Measurements from ENCODE around the gene CDH22.

CDH22 gene

DNA sequence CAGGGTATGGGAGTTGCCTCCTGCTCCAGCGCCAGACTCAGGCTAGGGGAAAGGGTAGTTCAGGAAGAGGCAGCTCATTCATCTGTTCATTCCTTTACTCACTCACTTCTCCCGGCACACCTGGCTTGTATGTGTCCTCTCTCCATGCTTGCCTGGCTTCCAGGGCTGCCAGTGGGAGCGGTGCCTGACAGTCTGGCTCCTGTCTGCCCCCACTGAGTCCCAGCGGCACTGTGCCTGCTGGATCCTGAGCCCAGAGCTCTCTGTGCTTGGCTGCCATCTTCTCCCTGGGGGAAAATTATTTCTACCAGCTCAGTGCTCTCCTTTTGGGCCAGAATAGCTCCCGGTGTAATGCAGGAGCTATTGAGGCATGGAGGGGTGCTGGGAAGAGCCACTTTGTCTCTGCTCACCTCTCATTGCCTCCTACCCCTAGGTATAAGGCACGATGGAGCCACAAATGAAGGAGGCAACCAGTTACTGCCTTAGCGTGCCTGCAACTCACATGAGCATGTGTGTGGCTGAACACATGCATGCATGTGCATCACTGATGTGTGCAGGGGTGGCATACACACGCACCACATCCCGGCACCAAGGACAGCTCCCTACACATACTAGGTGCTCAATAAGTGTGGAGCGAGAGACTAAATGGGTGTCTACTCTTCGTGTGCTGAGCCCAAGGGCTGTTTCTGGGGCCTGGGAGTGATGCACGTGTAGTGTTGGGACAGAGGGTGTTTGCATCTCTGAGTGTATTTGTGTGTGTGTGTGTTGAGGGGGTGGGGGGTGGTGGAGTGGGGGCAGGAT is 46.6 kb downstream of the CDH22 start:
- no peak overlapping the region for H3K9ac ChIP-seq (ENCODE audit: low read depth, low read length)
- H3K4me1 ChIP-seq (ENCODE audit: insufficient read depth, low read length) = no peaks in the 10 kb centered on the region
- H3K27ac ChIP-seq (ENCODE audit: low read depth, low read length) = no peak overlapping the region
- H3K36me3 ChIP-seq (ENCODE audit: insufficient read depth, low read length) = no peaks in the 10 kb centered on the region
- H3K9me3 ChIP-seq (ENCODE audit: insufficient read depth, low read depth, low read length) = no peaks in the 10 kb centered on the region
- no peaks in the 10 kb centered on the region for H3K27me3 ChIP-seq (ENCODE audit: insufficient read depth, low read length)
- no peak overlapping the region for H3K4me3 ChIP-seq (ENCODE audit: low read length)
- WGBS = 80% methylated on average over 12 of the region's 12 CpGs

- no peak overlapping the region for H3K9ac ChIP-seq (ENCODE audit: low read depth, low read length)
- no peaks in the 10 kb centered on the region for H3K27me3 ChIP-seq (ENCODE audit: insufficient read depth, low read length)
- H3K4me3 ChIP-seq (ENCODE audit: low read length) = no peak overlapping the region
- 100% methylated on average over 1 of the region's 1 CpG for WGBS
- no peaks in the 10 kb centered on the region for H3K9me3 ChIP-seq (ENCODE audit: insufficient read depth, low read depth, low read length)
- H3K36me3 ChIP-seq (ENCODE audit: insufficient read depth, low read length) = no peaks in the 10 kb centered on the region
- no peaks in the 10 kb centered on the region for H3K4me1 ChIP-seq (ENCODE audit: insufficient read depth, low read length)
- H3K27ac ChIP-seq (ENCODE audit: low read depth, low read length) = no peak overlapping the region
Observed at GRCh38 chr20:46260936-46261454, 47.3 kb downstream of the CDH22 start.

DNA sequence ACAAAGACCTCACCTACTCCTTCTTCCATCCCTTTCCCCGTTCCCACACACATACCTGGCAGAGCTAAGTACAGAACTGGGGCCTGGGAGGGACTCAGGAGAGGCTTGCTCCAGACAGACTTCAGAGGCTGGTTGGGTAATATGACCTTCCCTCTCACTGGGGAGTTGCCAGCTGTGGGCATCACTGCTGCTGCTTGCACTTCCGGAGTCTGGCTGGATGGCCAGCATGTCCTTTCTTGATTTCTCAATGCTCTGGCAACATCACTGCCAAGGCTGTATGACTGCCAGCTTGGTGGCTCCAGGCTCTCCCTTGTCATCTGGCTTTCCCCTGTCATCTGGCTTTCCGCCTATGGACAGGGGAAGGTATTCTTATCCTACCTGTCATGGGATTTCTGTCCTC is 47.8 kb downstream of the CDH22 start:
- Histone ChIP-seq H3K4me1 (ENCODE audit: insufficient read depth, low read length) (no peaks in the 10 kb centered on the region), H3K9me3 (ENCODE audit: insufficient read depth, low read depth, low read length) (no peaks in the 10 kb centered on the region), H3K4me3 (ENCODE audit: low read length) (no peak overlapping the region), H3K9ac (ENCODE audit: low read depth, low read length) (no peak overlapping the region), H3K27me3 (ENCODE audit: insufficient read depth, low read length) (no peaks in the 10 kb centered on the region), H3K36me3 (ENCODE audit: insufficient read depth, low read length) (no peaks in the 10 kb centered on the region), H3K27ac (ENCODE audit: low read depth, low read length) (no peak overlapping the region)
- WGBS = 79% methylated on average over 3 of the region's 3 CpGs

DNA sequence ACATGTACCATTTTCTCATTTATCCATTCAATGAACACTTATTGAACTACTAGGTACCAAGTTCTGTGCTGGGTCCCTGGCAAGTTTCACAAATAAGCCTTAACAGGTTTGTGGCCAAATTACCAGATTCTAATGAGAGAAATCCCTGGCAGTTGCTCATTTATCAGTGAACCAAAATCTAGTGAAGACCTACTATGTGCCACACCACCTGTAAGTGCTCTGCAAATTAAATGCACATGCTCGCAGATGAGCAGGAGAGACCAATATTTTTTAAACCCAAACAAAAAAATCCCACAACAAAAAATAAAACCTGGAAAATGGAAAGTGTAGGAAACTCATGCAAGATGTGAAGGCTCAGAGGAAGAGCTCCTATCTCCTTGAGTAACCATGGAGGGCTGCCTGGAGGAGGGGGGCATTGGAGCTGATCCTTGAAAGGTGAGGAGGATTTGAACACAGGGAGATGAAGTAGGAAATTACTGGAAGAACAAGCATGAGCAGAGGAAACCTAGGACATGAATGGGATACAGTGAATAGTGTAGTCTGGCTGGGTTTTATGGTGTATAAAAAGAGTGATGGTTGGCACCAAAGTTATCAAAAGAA is 48.9 kb downstream of the CDH22 start:
- 87% methylated on average over 1 of the region's 1 CpG for WGBS
- Histone ChIP-seq H3K4me1 (ENCODE audit: insufficient read depth, low read length) (no peaks in the 10 kb centered on the region), H3K4me3 (ENCODE audit: low read length) (no peak overlapping the region), H3K27ac (ENCODE audit: low read depth, low read length) (no peak overlapping the region), H3K9me3 (ENCODE audit: insufficient read depth, low read depth, low read length) (no peaks in the 10 kb centered on the region), H3K27me3 (ENCODE audit: insufficient read depth, low read length) (no peaks in the 10 kb centered on the region), H3K9ac (ENCODE audit: low read depth, low read length) (no peak overlapping the region), H3K36me3 (ENCODE audit: insufficient read depth, low read length) (no peaks in the 10 kb centered on the region)

GRCh38 chr20:46257887-46258286 is 50.4 kb downstream of the CDH22 start:
- H3K4me3 ChIP-seq (ENCODE audit: low read length) = no peak overlapping the region
- no peak overlapping the region for H3K9ac ChIP-seq (ENCODE audit: low read depth, low read length)
- no peaks in the 10 kb centered on the region for H3K4me1 ChIP-seq (ENCODE audit: insufficient read depth, low read length)
- 90% methylated on average over 4 of the region's 4 CpGs for WGBS
- no peaks in the 10 kb centered on the region for H3K9me3 ChIP-seq (ENCODE audit: insufficient read depth, low read depth, low read length)
- no peaks in the 10 kb centered on the region for H3K36me3 ChIP-seq (ENCODE audit: insufficient read depth, low read length)
- peaks cover 12% of the 10 kb centered on the region for H3K27me3 ChIP-seq (ENCODE audit: insufficient read depth, low read length)
- H3K27ac ChIP-seq (ENCODE audit: low read depth, low read length) = no peak overlapping the region

DNA sequence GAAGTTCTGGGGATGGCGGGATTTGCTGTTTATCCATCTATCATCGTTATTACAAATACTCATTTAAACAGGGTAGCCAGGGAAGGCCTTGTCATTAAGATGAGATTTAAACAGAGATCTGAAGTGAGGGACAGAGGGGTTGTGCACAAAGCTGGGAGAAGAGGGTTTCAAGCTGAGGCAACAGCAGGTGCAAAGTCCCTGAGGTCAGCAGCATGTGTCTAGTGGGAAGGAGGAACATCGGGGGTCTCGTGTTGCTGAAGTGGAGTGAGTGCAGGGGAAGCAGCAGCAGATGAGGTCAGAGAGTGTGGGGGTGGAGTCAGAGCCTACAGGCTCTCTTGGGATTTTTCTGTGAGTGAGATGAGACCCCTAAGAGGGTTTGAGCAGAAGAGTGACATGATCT is 52.0 kb downstream of the CDH22 start:
- no peak overlapping the region for H3K4me3 ChIP-seq (ENCODE audit: low read length)
- H3K4me1 ChIP-seq (ENCODE audit: insufficient read depth, low read length) = no peaks in the 10 kb centered on the region
- no peak overlapping the region for H3K9ac ChIP-seq (ENCODE audit: low read depth, low read length)
- no peaks in the 10 kb centered on the region for H3K36me3 ChIP-seq (ENCODE audit: insufficient read depth, low read length)
- no peaks in the 10 kb centered on the region for H3K9me3 ChIP-seq (ENCODE audit: insufficient read depth, low read depth, low read length)
- 88% methylated on average over 4 of the region's 4 CpGs for WGBS
- no peak overlapping the region for H3K27ac ChIP-seq (ENCODE audit: low read depth, low read length)
- H3K27me3 ChIP-seq (ENCODE audit: insufficient read depth, low read length) = peaks cover 28% of the 10 kb centered on the region

DNA sequence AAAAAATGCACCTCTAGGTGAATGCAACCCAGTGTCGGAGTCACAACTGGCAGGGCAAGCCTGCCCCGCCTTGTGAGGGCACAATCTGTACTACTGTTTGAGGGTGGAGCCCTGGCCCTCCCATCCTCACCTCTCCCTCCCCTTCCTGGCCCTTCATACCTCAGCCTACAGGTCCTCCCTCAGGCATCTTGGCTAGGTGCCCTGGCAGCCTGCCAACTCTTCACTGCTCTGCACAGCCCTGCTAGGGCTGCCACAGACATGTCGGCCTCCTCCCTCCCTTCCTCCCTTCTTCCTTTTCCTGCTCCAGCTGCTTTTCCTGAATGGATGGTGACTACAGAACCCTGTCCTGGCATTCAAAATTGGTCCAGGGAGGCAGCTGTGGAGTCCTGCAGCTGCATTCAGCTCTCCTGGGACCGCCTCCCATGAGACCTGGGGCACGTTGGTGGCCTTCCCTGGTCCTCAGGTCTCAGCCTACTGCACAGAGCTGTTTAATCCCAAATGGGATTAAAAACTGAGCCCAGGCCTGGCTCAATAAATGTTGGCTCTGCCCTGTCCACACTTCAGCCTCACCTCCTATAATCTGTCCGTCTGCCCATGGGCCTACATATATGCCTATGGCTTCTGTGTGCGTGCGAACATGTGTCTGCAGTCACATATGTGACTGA is 52.7 kb downstream of the CDH22 start:
- WGBS = 84% methylated on average over 8 of the region's 8 CpGs
- H3K36me3 ChIP-seq (ENCODE audit: insufficient read depth, low read length) = no peaks in the 10 kb centered on the region
- H3K4me3 ChIP-seq (ENCODE audit: low read length) = no peak overlapping the region
- H3K4me1 ChIP-seq (ENCODE audit: insufficient read depth, low read length) = no peaks in the 10 kb centered on the region
- H3K27ac ChIP-seq (ENCODE audit: low read depth, low read length) = no peak overlapping the region
- no peaks in the 10 kb centered on the region for H3K9me3 ChIP-seq (ENCODE audit: insufficient read depth, low read depth, low read length)
- H3K27me3 ChIP-seq (ENCODE audit: insufficient read depth, low read length) = peaks cover 35% of the 10 kb centered on the region
- H3K9ac ChIP-seq (ENCODE audit: low read depth, low read length) = no peak overlapping the region

DNA sequence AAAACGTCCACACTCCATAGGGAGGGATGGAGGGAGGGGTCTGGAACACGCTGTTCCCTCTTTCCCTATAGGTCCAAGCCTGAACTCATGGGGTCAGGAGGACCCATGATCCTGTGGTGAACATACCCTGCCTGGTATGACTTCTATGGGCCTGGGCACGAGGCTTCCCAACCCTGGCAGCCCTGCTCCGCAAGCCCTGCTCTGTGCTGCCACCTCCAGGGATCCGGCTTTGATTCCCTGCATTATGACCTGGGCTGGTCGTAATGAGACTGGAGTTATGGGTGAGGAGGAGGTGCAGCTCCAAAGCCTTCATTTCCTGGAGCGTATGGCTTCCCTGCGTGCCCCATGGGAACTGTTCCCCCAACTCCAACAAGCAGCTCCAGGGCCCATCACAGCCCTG is 54.9 kb downstream of the CDH22 start:
- WGBS = 28% methylated on average over 8 of the region's 8 CpGs
- H3K27me3 ChIP-seq (ENCODE audit: insufficient read depth, low read length) = peaks cover 55% of the 10 kb centered on the region
- H3K9ac ChIP-seq (ENCODE audit: low read depth, low read length) = no peak overlapping the region
- no peaks in the 10 kb centered on the region for H3K4me1 ChIP-seq (ENCODE audit: insufficient read depth, low read length)
- H3K27ac ChIP-seq (ENCODE audit: low read depth, low read length) = no peak overlapping the region
- H3K9me3 ChIP-seq (ENCODE audit: insufficient read depth, low read depth, low read length) = no peaks in the 10 kb centered on the region
- no peaks in the 10 kb centered on the region for H3K36me3 ChIP-seq (ENCODE audit: insufficient read depth, low read length)
- no peak overlapping the region for H3K4me3 ChIP-seq (ENCODE audit: low read length)

DNA sequence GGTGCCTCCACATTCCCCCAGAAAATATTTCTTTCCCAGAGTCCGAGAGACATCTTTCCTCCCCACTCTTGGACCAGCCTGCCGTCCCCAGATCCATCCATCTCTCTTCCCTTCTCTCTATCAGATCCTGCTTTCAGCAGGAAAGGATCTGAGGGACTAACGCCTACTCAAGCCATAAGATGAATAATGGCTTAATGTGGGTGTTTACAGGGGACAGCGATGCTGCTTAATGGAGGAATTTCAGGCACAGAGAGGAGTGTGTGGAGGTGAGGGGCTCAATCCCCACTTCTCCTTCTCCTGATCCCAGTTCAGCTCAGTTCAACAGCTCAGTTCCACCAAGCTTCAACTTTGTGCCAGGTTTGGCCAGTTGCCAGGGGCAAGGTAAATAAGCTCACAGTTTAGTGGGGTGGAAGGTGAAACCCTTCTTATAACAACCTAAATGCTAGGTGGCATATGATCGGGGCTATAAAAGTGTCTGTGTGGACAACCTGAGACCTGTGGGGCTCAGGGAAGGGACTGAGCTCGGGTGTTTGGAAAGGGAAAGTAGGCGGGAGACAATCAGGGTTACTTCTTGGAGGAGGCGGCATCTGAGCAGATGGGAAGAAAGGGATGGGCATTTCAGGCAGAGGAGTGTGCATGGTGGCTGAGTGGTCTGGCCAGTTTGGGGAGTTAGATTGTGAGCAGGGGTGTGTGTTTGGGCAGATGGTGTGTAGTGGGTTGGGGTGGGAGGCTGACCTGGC is 55.8 kb downstream of the CDH22 start:
- no peak overlapping the region for H3K9ac ChIP-seq (ENCODE audit: low read depth, low read length)
- no peaks in the 10 kb centered on the region for H3K9me3 ChIP-seq (ENCODE audit: insufficient read depth, low read depth, low read length)
- H3K4me1 ChIP-seq (ENCODE audit: insufficient read depth, low read length) = no peaks in the 10 kb centered on the region
- no peak overlapping the region for H3K4me3 ChIP-seq (ENCODE audit: low read length)
- H3K27ac ChIP-seq (ENCODE audit: low read depth, low read length) = no peak overlapping the region
- WGBS = 81% methylated on average over 8 of the region's 8 CpGs
- H3K27me3 ChIP-seq (ENCODE audit: insufficient read depth, low read length) = peaks cover 55% of the 10 kb centered on the region
- no peaks in the 10 kb centered on the region for H3K36me3 ChIP-seq (ENCODE audit: insufficient read depth, low read length)

- no peaks in the 10 kb centered on the region for H3K9me3 ChIP-seq (ENCODE audit: insufficient read depth, low read depth, low read length)
- no peaks in the 10 kb centered on the region for H3K4me1 ChIP-seq (ENCODE audit: insufficient read depth, low read length)
- no peak overlapping the region for H3K9ac ChIP-seq (ENCODE audit: low read depth, low read length)
- peak overlapping the region; percentile 43 for H3K4me3 ChIP-seq (ENCODE audit: low read length)
- no peaks in the 10 kb centered on the region for H3K36me3 ChIP-seq (ENCODE audit: insufficient read depth, low read length)
- H3K27ac ChIP-seq (ENCODE audit: low read depth, low read length) = no peak overlapping the region
- H3K27me3 ChIP-seq (ENCODE audit: insufficient read depth, low read length) = peaks cover 59% of the 10 kb centered on the region
- WGBS = 1% methylated on average over 56 of the region's 56 CpGs
Observed at GRCh38 chr20:46251211-46251673, 57.1 kb downstream of the CDH22 start.

GRCh38 chr20:46250772-46251171 is 57.5 kb downstream of the CDH22 start:
- no peaks in the 10 kb centered on the region for H3K9me3 ChIP-seq (ENCODE audit: insufficient read depth, low read depth, low read length)
- H3K27me3 ChIP-seq (ENCODE audit: insufficient read depth, low read length) = peaks cover 59% of the 10 kb centered on the region
- no peak overlapping the region for H3K9ac ChIP-seq (ENCODE audit: low read depth, low read length)
- no peaks in the 10 kb centered on the region for H3K4me1 ChIP-seq (ENCODE audit: insufficient read depth, low read length)
- 7% methylated on average over 19 of the region's 19 CpGs for WGBS
- no peak overlapping the region for H3K27ac ChIP-seq (ENCODE audit: low read depth, low read length)
- H3K4me3 ChIP-seq (ENCODE audit: low read length) = peak overlapping the region; percentile 43
- no peaks in the 10 kb centered on the region for H3K36me3 ChIP-seq (ENCODE audit: insufficient read depth, low read length)

Data from HUES64 (cell line).